Stomach (tissue), 4 donors: ENCODE data around the gene GULP1.

ENCODE experiments used
- POLR2A ChIP-seq, 4 donors: fragments of 450-650 bp; IDR thresholded peaks; one replicate each; pipeline ENCODE4 v1.6.1; 2016; ENCODE audit warnings: antibody characterized with exemption in 4 of 4, control low read depth in 2 of 4, mild to moderate bottlenecking in 1 of 4, moderate library complexity in 1 of 4
- TF ChIP-seq, protein P1 (sequence below), 7 experiments: fragments of 450-650 bp in 4 of 7; fragments of 200-600 bp in 3 of 7; sonication (generic) in 3 of 7; IDR thresholded peaks; one replicate each; pipeline ENCODE4 v1.5.1; 2016 to 2019; ENCODE audit warnings: antibody characterized with exemption in 7 of 7, control low read depth in 2 of 7, mild to moderate bottlenecking in 1 of 7

DNA sequence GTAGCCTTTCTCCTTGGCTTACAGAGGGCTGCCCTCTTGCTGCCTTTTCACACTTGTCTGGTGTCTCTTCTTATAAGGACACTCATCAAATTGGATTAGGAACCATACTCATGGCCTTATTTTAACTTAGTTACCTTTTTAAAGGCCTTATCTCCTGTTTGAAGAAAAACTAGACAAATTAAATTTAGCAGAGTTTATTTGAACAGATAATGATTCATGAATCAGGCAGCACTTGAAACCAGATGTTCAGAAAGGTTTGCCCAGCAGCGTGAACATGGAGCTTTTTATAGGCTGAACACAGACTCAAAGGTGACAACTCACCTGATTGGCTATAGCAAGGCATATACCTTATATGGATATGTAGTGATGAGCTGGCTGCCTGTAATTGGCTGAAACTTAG is 238.0 kb downstream of the GULP1 start:
- TF ChIP-seq POLR2A (IDR thresholded peaks at IDR 0.05) = no peak
- TF ChIP-seq, protein P1, sequence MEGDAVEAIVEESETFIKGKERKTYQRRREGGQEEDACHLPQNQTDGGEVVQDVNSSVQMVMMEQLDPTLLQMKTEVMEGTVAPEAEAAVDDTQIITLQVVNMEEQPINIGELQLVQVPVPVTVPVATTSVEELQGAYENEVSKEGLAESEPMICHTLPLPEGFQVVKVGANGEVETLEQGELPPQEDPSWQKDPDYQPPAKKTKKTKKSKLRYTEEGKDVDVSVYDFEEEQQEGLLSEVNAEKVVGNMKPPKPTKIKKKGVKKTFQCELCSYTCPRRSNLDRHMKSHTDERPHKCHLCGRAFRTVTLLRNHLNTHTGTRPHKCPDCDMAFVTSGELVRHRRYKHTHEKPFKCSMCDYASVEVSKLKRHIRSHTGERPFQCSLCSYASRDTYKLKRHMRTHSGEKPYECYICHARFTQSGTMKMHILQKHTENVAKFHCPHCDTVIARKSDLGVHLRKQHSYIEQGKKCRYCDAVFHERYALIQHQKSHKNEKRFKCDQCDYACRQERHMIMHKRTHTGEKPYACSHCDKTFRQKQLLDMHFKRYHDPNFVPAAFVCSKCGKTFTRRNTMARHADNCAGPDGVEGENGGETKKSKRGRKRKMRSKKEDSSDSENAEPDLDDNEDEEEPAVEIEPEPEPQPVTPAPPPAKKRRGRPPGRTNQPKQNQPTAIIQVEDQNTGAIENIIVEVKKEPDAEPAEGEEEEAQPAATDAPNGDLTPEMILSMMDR (IDR thresholded peaks at IDR 0.05) = no peak
